ENCODE data around the gene SACM1L. TPM values are rescaled to one million over a fixed set of nuclear protein-coding genes. Genes with fewer than 3 reads are reported as not detected.
A peak's percentile ranks its signal among the peaks of the same experiment; 100 is the strongest.

SACM1L gene
- total RNA-seq, 1 experiment from 2014 or later = 31.6 TPM

GRCh38 chr3:45688194-45688881 is 858 bp upstream of the SACM1L start:
- DNase-seq (ENCODE audit: low read depth, low spot score) (no peak), ATAC-seq (peak; percentile 47)
- Histone ChIP-seq H3K4me3 (ENCODE audit: low read depth in 2 of 2, low read length in 2 of 2) (peak overlapping the region; percentile 84 to 92), H3K27me3 (ENCODE audit: control insufficient read depth, insufficient read depth, low read length) (no peaks in the 10 kb centered on the region), H3K4me1 (ENCODE audit: control insufficient read depth, insufficient read depth, low read length) (peaks cover 9% of the 10 kb centered on the region), H3K9me3 (ENCODE audit: control insufficient read depth, insufficient read depth, low read depth, low read length) (no peaks in the 10 kb centered on the region), H3K27ac (ENCODE audit: low read length) (peak overlapping the region; percentile 74), H3K36me3 (ENCODE audit: control insufficient read depth, insufficient read depth, low read length) (peaks cover 2% of the 10 kb centered on the region)
- TF ChIP-seq CTCF (IDR thresholded peaks at IDR 0.05) (no peak), SIN3A (IDR thresholded peaks at IDR 0.05; ENCODE audit: borderline replicate concordance, insufficient read depth, low read depth, low read length) (no peak), POLR2AphosphoS5 (IDR thresholded peaks at IDR 0.05; ENCODE audit: low read depth, low read length) (no peak), REST (IDR thresholded peaks at IDR 0.05; ENCODE audit: insufficient read depth in 1 of 2, low read depth in 2 of 2, low read length in 1 of 2) (no peak), TCF7L2 (IDR thresholded peaks at IDR 0.05; ENCODE audit: low read depth, low read length) (no peak)
- ChIA-PET CTCF (no interaction called here), POLR2A (no interaction called here)
- BruUV-seq (replicated peaks) = no TSS peak
- in situ Hi-C loops (cut with HindIII; ENCODE audit: low pct_unique_long_range_greater_than_20kb, low sequenced_read_pairs) = no loop called here
- intact Hi-C loops (cut with micrococcal nuclease; ENCODE audit: unreplicated experiment) = no loop called here

- Histone ChIP-seq H3K9me3 (ENCODE audit: control insufficient read depth, insufficient read depth, low read depth, low read length) (no peaks in the 10 kb centered on the region), H3K27me3 (ENCODE audit: control insufficient read depth, insufficient read depth, low read length) (no peaks in the 10 kb centered on the region), H3K36me3 (ENCODE audit: control insufficient read depth, insufficient read depth, low read length) (peaks cover 2% of the 10 kb centered on the region), H3K4me1 (ENCODE audit: control insufficient read depth, insufficient read depth, low read length) (peaks cover 9% of the 10 kb centered on the region), H3K4me3 (ENCODE audit: low read depth in 2 of 2, low read length in 2 of 2) (peak overlapping the region; percentile 78 to 92), H3K27ac (ENCODE audit: low read length) (peak overlapping the region; percentile 94)
- CTCF ChIA-PET = no interaction called here
- DNase-seq (ENCODE audit: low read depth, low spot score) (no peak), ATAC-seq (no peak)
- in situ Hi-C loops (cut with HindIII; ENCODE audit: low pct_unique_long_range_greater_than_20kb, low sequenced_read_pairs) = no loop called here
- intact Hi-C loops (cut with micrococcal nuclease; ENCODE audit: unreplicated experiment) = no loop called here
- TF ChIP-seq CTCF (IDR thresholded peaks at IDR 0.05) (no peak), POLR2AphosphoS5 (IDR thresholded peaks at IDR 0.05; ENCODE audit: low read depth, low read length) (no peak), TCF7L2 (IDR thresholded peaks at IDR 0.05; ENCODE audit: low read depth, low read length) (no peak), REST (IDR thresholded peaks at IDR 0.05; ENCODE audit: insufficient read depth in 1 of 2, low read depth in 2 of 2, low read length in 1 of 2) (no peak), SIN3A (IDR thresholded peaks at IDR 0.05; ENCODE audit: borderline replicate concordance, insufficient read depth, low read depth, low read length) (no peak)
- POLR2A ChIA-PET = interaction anchor here (0.7 kb wide), 1 partner anchor 72 kb away, joined by 3 read pairs; no protein-coding TSS in a partner anchor
- BruUV-seq (replicated peaks) = no TSS peak
Observed at GRCh38 chr3:45689787-45690145, 570 bp downstream of the SACM1L start.

Measured in Panc1 (cell line).